ENCODE data around the gene NPY5R. TPM values are rescaled to one million over a fixed set of nuclear protein-coding genes. Genes with fewer than 3 reads are reported as not detected.

Gene NPY5R
- total RNA-seq, 1 experiment from 2014 or later, result not detected

DNA sequence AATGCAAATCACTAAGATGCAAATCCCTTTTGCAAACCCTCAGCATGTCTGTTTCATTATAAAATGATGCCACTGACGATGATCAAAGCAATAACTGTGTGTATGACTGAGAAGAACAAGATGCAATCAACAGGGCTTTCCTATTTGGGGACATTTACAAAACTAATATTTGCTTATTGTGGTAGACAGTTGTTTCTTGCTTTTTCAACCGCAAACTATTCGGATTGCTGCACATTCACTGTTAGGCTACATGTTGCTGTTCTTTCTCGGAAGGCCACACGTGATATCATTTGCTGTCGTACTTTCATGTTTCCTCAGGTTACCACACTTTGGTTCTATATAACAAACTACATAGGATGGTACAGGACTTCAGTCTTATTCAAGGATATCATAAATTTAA is 49.8 kb downstream of the NPY5R start:
- Histone ChIP-seq H3K27ac (ENCODE audit: low read length) (no peak overlapping the region), H3K9me3 (ENCODE audit: control insufficient read depth, insufficient read depth, low read depth, low read length) (no peaks in the 10 kb centered on the region), H3K27me3 (ENCODE audit: control insufficient read depth, insufficient read depth, low read length) (no peaks in the 10 kb centered on the region), H3K4me1 (ENCODE audit: control insufficient read depth, insufficient read depth, low read length) (no peaks in the 10 kb centered on the region), H3K36me3 (ENCODE audit: control insufficient read depth, insufficient read depth, low read length) (no peaks in the 10 kb centered on the region), H3K4me3 (ENCODE audit: low read depth in 2 of 2, low read length in 2 of 2) (no peak overlapping the region)
- intact Hi-C loops (cut with micrococcal nuclease; ENCODE audit: unreplicated experiment), result no loop called here
- DNase-seq (ENCODE audit: low read depth, low spot score) (no peak), ATAC-seq (no peak)
- no TSS peak for BruUV-seq (replicated peaks)
- ChIA-PET POLR2A (no interaction called here), CTCF (no interaction called here)
- in situ Hi-C loops (cut with HindIII; ENCODE audit: low pct_unique_long_range_greater_than_20kb, low sequenced_read_pairs), result no loop called here
- TF ChIP-seq TCF7L2 (IDR thresholded peaks at IDR 0.05; ENCODE audit: low read depth, low read length) (no peak), CTCF (IDR thresholded peaks at IDR 0.05) (no peak), SIN3A (IDR thresholded peaks at IDR 0.05; ENCODE audit: borderline replicate concordance, insufficient read depth, low read depth, low read length) (no peak), POLR2AphosphoS5 (IDR thresholded peaks at IDR 0.05; ENCODE audit: low read depth, low read length) (no peak)
- TF ChIP-seq, protein P1, sequence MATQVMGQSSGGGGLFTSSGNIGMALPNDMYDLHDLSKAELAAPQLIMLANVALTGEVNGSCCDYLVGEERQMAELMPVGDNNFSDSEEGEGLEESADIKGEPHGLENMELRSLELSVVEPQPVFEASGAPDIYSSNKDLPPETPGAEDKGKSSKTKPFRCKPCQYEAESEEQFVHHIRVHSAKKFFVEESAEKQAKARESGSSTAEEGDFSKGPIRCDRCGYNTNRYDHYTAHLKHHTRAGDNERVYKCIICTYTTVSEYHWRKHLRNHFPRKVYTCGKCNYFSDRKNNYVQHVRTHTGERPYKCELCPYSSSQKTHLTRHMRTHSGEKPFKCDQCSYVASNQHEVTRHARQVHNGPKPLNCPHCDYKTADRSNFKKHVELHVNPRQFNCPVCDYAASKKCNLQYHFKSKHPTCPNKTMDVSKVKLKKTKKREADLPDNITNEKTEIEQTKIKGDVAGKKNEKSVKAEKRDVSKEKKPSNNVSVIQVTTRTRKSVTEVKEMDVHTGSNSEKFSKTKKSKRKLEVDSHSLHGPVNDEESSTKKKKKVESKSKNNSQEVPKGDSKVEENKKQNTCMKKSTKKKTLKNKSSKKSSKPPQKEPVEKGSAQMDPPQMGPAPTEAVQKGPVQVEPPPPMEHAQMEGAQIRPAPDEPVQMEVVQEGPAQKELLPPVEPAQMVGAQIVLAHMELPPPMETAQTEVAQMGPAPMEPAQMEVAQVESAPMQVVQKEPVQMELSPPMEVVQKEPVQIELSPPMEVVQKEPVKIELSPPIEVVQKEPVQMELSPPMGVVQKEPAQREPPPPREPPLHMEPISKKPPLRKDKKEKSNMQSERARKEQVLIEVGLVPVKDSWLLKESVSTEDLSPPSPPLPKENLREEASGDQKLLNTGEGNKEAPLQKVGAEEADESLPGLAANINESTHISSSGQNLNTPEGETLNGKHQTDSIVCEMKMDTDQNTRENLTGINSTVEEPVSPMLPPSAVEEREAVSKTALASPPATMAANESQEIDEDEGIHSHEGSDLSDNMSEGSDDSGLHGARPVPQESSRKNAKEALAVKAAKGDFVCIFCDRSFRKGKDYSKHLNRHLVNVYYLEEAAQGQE (IDR thresholded peaks at IDR 0.05; ENCODE audit: insufficient read depth in 1 of 2, low read depth in 2 of 2, low read length in 1 of 2), result no peak

DNA sequence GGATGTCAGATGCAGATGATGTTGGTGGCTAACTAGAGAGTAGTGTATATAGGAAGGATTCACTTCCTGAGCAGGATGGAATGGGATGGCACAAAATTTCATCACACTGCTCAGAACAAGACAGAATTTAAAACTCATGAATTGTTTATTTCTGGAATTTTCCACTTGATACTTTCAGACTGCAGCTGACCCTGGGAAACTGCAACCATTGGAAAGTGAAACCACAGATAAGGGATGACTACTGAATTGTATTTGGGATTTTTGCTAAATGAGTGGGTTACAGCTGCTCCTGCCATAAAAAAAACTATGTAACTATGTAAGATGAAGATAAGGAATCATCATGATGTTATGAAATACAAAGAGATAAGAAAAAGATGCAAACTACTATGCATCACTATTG is 51.4 kb downstream of the NPY5R start:
- no TSS peak for BruUV-seq (replicated peaks)
- ChIA-PET POLR2A (no interaction called here), CTCF (no interaction called here)
- DNase-seq (ENCODE audit: low read depth, low spot score), result no peak
- no peak overlapping the region for H3K4me3 ChIP-seq (ENCODE audit: low read depth in 2 of 2, low read length in 2 of 2)
- H3K27me3 ChIP-seq (ENCODE audit: control insufficient read depth, insufficient read depth, low read length), result no peaks in the 10 kb centered on the region
- no peak for TF ChIP-seq CTCF (IDR thresholded peaks at IDR 0.05)
- TF ChIP-seq, protein P1 (IDR thresholded peaks at IDR 0.05; ENCODE audit: insufficient read depth in 1 of 2, low read depth in 2 of 2, low read length in 1 of 2), result no peak
- TF ChIP-seq POLR2AphosphoS5 (IDR thresholded peaks at IDR 0.05; ENCODE audit: low read depth, low read length), result no peak
- no peak for TF ChIP-seq SIN3A (IDR thresholded peaks at IDR 0.05; ENCODE audit: borderline replicate concordance, insufficient read depth, low read depth, low read length)
- TF ChIP-seq TCF7L2 (IDR thresholded peaks at IDR 0.05; ENCODE audit: low read depth, low read length), result no peak
- in situ Hi-C loops (cut with HindIII; ENCODE audit: low pct_unique_long_range_greater_than_20kb, low sequenced_read_pairs) (no loop called here), intact Hi-C loops (cut with micrococcal nuclease; ENCODE audit: unreplicated experiment) (no loop called here)
- no peak for ATAC-seq
- no peaks in the 10 kb centered on the region for H3K4me1 ChIP-seq (ENCODE audit: control insufficient read depth, insufficient read depth, low read length)
- no peaks in the 10 kb centered on the region for H3K36me3 ChIP-seq (ENCODE audit: control insufficient read depth, insufficient read depth, low read length)
- no peak overlapping the region for H3K27ac ChIP-seq (ENCODE audit: low read length)
- no peaks in the 10 kb centered on the region for H3K9me3 ChIP-seq (ENCODE audit: control insufficient read depth, insufficient read depth, low read depth, low read length)

All from Panc1 (cell line).